Measurements from ENCODE around the gene MRPS27. TPM values are rescaled to one million over a fixed set of nuclear protein-coding genes. Genes with fewer than 3 reads are reported as not detected.
"Not testable (repeated sequence)": the region's sequence is repeated elsewhere in the genome, so short reads cannot be mapped to it uniquely, and the experiment has no call there.

MRPS27 gene
- total RNA-seq, 1 donor from 2014 or later, result 35.3 TPM

GRCh38 chr5:72203251-72203845 lies 116.7 kb downstream of the MRPS27 start:
- DNase-seq (ENCODE audit: low spot score), result no peak

- no peak for DNase-seq (ENCODE audit: low spot score)
These were observed 117.7 kb downstream of the MRPS27 start for GRCh38 chr5:72202331-72202825.

- no peak for DNase-seq (ENCODE audit: low spot score)
These were observed 120.4 kb downstream of the MRPS27 start for GRCh38 chr5:72199681-72200080.

GRCh38 chr5:72197393-72197792 lies 122.6 kb downstream of the MRPS27 start:
- DNase-seq (ENCODE audit: low spot score), result no peak

- no peak for DNase-seq (ENCODE audit: low spot score)
These were observed 124.5 kb downstream of the MRPS27 start for GRCh38 chr5:72195581-72195980.

GRCh38 chr5:72194846-72195245 lies 125.2 kb downstream of the MRPS27 start:
- no peak for DNase-seq (ENCODE audit: low spot score)

GRCh38 chr5:72191404-72191803 lies 128.6 kb downstream of the MRPS27 start:
- DNase-seq (ENCODE audit: low spot score), result no peak

GRCh38 chr5:72189146-72189545 lies 130.9 kb downstream of the MRPS27 start:
- DNase-seq (ENCODE audit: low spot score), result no peak

- DNase-seq (ENCODE audit: low spot score), result no peak
These were observed 131.9 kb downstream of the MRPS27 start for GRCh38 chr5:72188166-72188565.

- DNase-seq (ENCODE audit: low spot score), result no peak
These were observed 132.5 kb downstream of the MRPS27 start for GRCh38 chr5:72187388-72188075.

GRCh38 chr5:72185496-72186329 lies 134.3 kb downstream of the MRPS27 start:
- no peak for DNase-seq (ENCODE audit: low spot score)

GRCh38 chr5:72184408-72184807 lies 135.6 kb downstream of the MRPS27 start:
- DNase-seq (ENCODE audit: low spot score), result no peak

GRCh38 chr5:72183101-72183520 lies 136.9 kb downstream of the MRPS27 start:
- DNase-seq (ENCODE audit: low spot score), result no peak

GRCh38 chr5:72182686-72183085 lies 137.4 kb downstream of the MRPS27 start:
- DNase-seq (ENCODE audit: low spot score), result no peak

GRCh38 chr5:72180925-72181324 lies 139.1 kb downstream of the MRPS27 start:
- DNase-seq (ENCODE audit: low spot score), result no peak

- DNase-seq (ENCODE audit: low spot score), result no peak
These were observed 140.1 kb downstream of the MRPS27 start for GRCh38 chr5:72179816-72180440.

- DNase-seq (ENCODE audit: low spot score), result peak; percentile 61
These were observed 140.8 kb downstream of the MRPS27 start for GRCh38 chr5:72179028-72179815.

- no peak for DNase-seq (ENCODE audit: low spot score)
These were observed 142.5 kb downstream of the MRPS27 start for GRCh38 chr5:72177538-72177937.

- peak; percentile 32 for DNase-seq (ENCODE audit: low spot score)
These were observed 147.3 kb downstream of the MRPS27 start for GRCh38 chr5:72172786-72173185.

- no peak for DNase-seq (ENCODE audit: low spot score)
These were observed 148.4 kb downstream of the MRPS27 start for GRCh38 chr5:72171667-72172066.

- not testable (repeated sequence) for DNase-seq (ENCODE audit: low spot score)
These were observed 148.9 kb downstream of the MRPS27 start for GRCh38 chr5:72171181-72171580.
